Esophagus muscularis mucosa (tissue), 4 donors: ENCODE measurements around the gene CELF4. TPM values are rescaled to one million over a fixed set of nuclear protein-coding genes. Genes with fewer than 3 reads are reported as not detected.

Source experiments
- DNase-seq: peaks from one replicate; pipeline ENCODE4 v3.0.0-alpha.2; 2017; ENCODE audit errors: extremely low spot score
- H3K27ac ChIP-seq, 4 donors: fragments of 200-600 bp; sonication (generic); replicated peaks in 1 of 4; 1 replicate in 3 of 4; 2 replicates in 1 of 4; pipeline ENCODE4 v1.5.1; 2016 to 2019; ENCODE audit warnings: mild to moderate bottlenecking in 1 of 4
- H3K27me3 ChIP-seq, 4 donors: fragments of 200-600 bp; sonication (generic); one replicate each; pipeline versions ENCODE4 v1.5.1 to v1.6.0; 2016 to 2019
- H3K36me3 ChIP-seq, 4 donors: fragments of 200-600 bp; sonication (generic); one replicate each; pipeline ENCODE4 v1.5.1; 2016 to 2019
- H3K4me1 ChIP-seq, 4 donors: fragments of 200-600 bp; sonication (generic); one replicate each; pipeline ENCODE4 v1.5.1; 2016 to 2019
- H3K4me3 ChIP-seq, 4 donors: fragments of 200-600 bp; sonication (generic); 1 replicate in 2 of 4; 2 replicates in 2 of 4; pipeline ENCODE4 v1.5.1; 2016 to 2019; ENCODE audit warnings: mild to moderate bottlenecking in 4 of 4, moderate library complexity in 1 of 4
- H3K9me3 ChIP-seq, 4 donors: fragments of 200-600 bp; sonication (generic); 1 replicate in 3 of 4; 2 replicates in 1 of 4; pipeline ENCODE4 v1.5.1; 2016 to 2019
- EP300 ChIP-seq: sonication (generic); formaldehyde crosslinking; IDR thresholded peaks from one replicate; pipeline ENCODE4 v1.6.1; 2017; ENCODE audit warnings: antibody characterized with exemption
- POLR2A ChIP-seq: fragments of 450-650 bp; IDR thresholded peaks from one replicate; pipeline ENCODE4 v1.6.1; 2017; ENCODE audit warnings: antibody characterized with exemption, moderate library complexity, mild to moderate bottlenecking, low read depth
- POLR2AphosphoS5 ChIP-seq, 2 donors: sonication (generic); formaldehyde crosslinking; IDR thresholded peaks; one replicate each; pipeline ENCODE4 v1.6.1; 2017; ENCODE audit warnings: antibody characterized with exemption in 2 of 2
- WGBS: methylation state at CpG from one replicate; pipeline ENCODE4 v1.1.5; 2018; 5-methylcytosine and 5-hydroxymethylcytosine counted together
- intact Hi-C: fragments of 100-400 bp; cut with DNase I; formaldehyde crosslinking; loops from one replicate; pipeline ENCODE4 v1.15.1; 2023
- total RNA-seq, 4 donors: library from RNA; depleted of rRNA; stranded (reverse); fragments of >200 nt; gene quantifications; one replicate each; pipeline versions ENCODE4 v1.1.0 to v1.2.1, GENCODE V29; 2016
- TF ChIP-seq, protein P1 (sequence below), 3 experiments: fragments of 200-600 bp in 2 of 3; fragments of 450-650 bp in 1 of 3; sonication (generic) in 2 of 3; IDR thresholded peaks; one replicate each; pipeline ENCODE4 v1.5.1; 2017 to 2019; ENCODE audit warnings: antibody characterized with exemption in 3 of 3, mild to moderate bottlenecking in 2 of 3, moderate library complexity in 1 of 3

CELF4 gene
- total RNA-seq, 4 donors from 2014 or later: 0.86 to 1.8 (median 1.7) TPM

- no peak for DNase-seq
- intact Hi-C loops: no loop called here
- Histone ChIP-seq H3K4me1 (no peaks in the 10 kb centered on the region), H3K27me3 (peaks cover 0 to 41% (median 5%) of the 10 kb centered on the region in 4 donors), H3K27ac (no peak overlapping the region), H3K36me3 (no peaks in the 10 kb centered on the region), H3K9me3 (no peaks in the 10 kb centered on the region), H3K4me3 (no peak overlapping the region)
- WGBS: 62% methylated on average over 6 of the region's 7 CpGs
- TF ChIP-seq, protein P1, sequence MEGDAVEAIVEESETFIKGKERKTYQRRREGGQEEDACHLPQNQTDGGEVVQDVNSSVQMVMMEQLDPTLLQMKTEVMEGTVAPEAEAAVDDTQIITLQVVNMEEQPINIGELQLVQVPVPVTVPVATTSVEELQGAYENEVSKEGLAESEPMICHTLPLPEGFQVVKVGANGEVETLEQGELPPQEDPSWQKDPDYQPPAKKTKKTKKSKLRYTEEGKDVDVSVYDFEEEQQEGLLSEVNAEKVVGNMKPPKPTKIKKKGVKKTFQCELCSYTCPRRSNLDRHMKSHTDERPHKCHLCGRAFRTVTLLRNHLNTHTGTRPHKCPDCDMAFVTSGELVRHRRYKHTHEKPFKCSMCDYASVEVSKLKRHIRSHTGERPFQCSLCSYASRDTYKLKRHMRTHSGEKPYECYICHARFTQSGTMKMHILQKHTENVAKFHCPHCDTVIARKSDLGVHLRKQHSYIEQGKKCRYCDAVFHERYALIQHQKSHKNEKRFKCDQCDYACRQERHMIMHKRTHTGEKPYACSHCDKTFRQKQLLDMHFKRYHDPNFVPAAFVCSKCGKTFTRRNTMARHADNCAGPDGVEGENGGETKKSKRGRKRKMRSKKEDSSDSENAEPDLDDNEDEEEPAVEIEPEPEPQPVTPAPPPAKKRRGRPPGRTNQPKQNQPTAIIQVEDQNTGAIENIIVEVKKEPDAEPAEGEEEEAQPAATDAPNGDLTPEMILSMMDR (IDR thresholded peaks at IDR 0.05): no peak
- TF ChIP-seq POLR2A: no peak
- TF ChIP-seq EP300: no peak
- TF ChIP-seq POLR2AphosphoS5 (IDR thresholded peaks at IDR 0.05): no peak
Measured at GRCh38 chr18:37493352-37493935, 72.2 kb downstream of the CELF4 start.

GRCh38 chr18:37492952-37493351, 72.6 kb downstream of the CELF4 start:
- Histone ChIP-seq H3K36me3 (no peaks in the 10 kb centered on the region), H3K27ac (no peak overlapping the region), H3K27me3 (peaks cover 0 to 46% (median 7%) of the 10 kb centered on the region in 4 donors), H3K9me3 (no peaks in the 10 kb centered on the region), H3K4me1 (no peaks in the 10 kb centered on the region), H3K4me3 (no peak overlapping the region)
- no peak for DNase-seq
- TF ChIP-seq POLR2AphosphoS5 (IDR thresholded peaks at IDR 0.05) (no peak), POLR2A (no peak), EP300 (no peak)
- TF ChIP-seq, protein P1 (IDR thresholded peaks at IDR 0.05): no peak
- 63% methylated on average over 1 of the region's 1 CpG for WGBS
- intact Hi-C loops: no loop called here

GRCh38 chr18:37491526-37491925, 74.1 kb downstream of the CELF4 start:
- TF ChIP-seq POLR2AphosphoS5 (IDR thresholded peaks at IDR 0.05): no peak
- TF ChIP-seq EP300: no peak
- TF ChIP-seq POLR2A: no peak
- DNase-seq: no peak
- H3K27me3 ChIP-seq: peaks cover 0 to 60% (median 17%) of the 10 kb centered on the region in 4 donors
- H3K4me1 ChIP-seq: no peaks in the 10 kb centered on the region
- no peaks in the 10 kb centered on the region for H3K9me3 ChIP-seq
- intact Hi-C loops: no loop called here
- no peak overlapping the region for H3K4me3 ChIP-seq
- 83% methylated on average over 10 of the region's 10 CpGs for WGBS
- H3K27ac ChIP-seq: no peak overlapping the region
- no peaks in the 10 kb centered on the region for H3K36me3 ChIP-seq

- intact Hi-C loops: no loop called here
- TF ChIP-seq EP300 (no peak), POLR2A (no peak), POLR2AphosphoS5 (IDR thresholded peaks at IDR 0.05) (no peak)
- TF ChIP-seq, protein P1 (IDR thresholded peaks at IDR 0.05): no peak
- Histone ChIP-seq H3K4me1 (peaks cover 5 to 12% (median 10%) of the 10 kb centered on the region in 4 donors), H3K36me3 (no peaks in the 10 kb centered on the region), H3K9me3 (no peaks in the 10 kb centered on the region), H3K27ac (no peak overlapping the region), H3K27me3 (peaks cover 0 to 76% (median 30%) of the 10 kb centered on the region in 4 donors), H3K4me3 (no peak overlapping the region)
- DNase-seq: no peak
- 67% methylated on average over 3 of the region's 3 CpGs for WGBS
Measured at GRCh38 chr18:37489998-37490397, 75.6 kb downstream of the CELF4 start.

GRCh38 chr18:37489011-37489410, 76.6 kb downstream of the CELF4 start:
- no peaks in the 10 kb centered on the region for H3K9me3 ChIP-seq
- no peak overlapping the region for H3K4me3 ChIP-seq
- WGBS: 82% methylated on average over 9 of the region's 9 CpGs
- peaks cover 5 to 15% (median 13%) of the 10 kb centered on the region in 4 donors for H3K4me1 ChIP-seq
- intact Hi-C loops: no loop called here
- peaks cover 0 to 81% (median 33%) of the 10 kb centered on the region in 4 donors for H3K27me3 ChIP-seq
- DNase-seq: no peak
- TF ChIP-seq, protein P1 (IDR thresholded peaks at IDR 0.05): no peak
- no peak for TF ChIP-seq EP300
- TF ChIP-seq POLR2A: no peak
- TF ChIP-seq POLR2AphosphoS5 (IDR thresholded peaks at IDR 0.05): no peak
- no peak overlapping the region for H3K27ac ChIP-seq
- no peaks in the 10 kb centered on the region for H3K36me3 ChIP-seq
